Measurements from ENCODE around the gene ABHD15.

The ABHD15 gene

DNA sequence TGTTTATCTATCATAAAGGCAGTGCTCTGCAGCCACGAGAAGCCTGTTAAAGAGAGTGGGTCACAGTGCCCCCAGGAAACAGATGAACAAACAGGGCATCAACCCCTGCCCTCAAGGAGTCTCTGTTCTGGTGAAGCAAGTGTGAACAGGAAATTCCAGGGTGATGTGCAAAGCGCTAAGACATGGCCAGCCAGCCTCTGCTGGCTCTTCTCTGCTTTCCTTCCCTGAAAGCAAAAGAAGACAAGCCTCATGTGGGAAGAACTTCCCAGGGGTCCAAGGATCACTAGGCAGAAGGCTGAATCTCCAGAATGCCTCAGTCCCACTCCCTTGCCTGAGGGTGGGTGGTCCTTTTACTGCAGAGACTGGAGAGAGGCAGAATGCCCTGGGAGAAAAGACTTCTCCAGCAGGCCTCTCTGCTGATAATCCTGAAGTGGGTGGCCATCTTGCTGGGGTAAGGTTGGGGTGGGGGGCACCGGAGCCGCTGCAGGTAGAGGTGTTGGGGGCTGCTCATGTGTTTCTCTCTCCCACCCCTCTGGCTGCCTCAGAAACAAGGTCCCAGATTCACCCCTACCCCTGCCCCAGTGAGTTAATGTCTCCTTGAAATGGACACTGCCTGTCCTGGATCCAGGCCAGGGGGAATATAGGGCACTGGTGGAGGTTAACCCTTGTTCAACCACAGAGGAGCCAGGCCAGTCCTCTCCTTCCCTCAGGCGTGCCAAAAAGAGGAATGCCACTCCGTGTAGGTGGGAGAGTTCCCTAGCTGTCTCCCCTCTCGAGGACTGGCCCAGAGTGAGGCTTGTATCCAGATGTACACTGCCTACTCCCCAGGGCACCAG, 28.5 kb upstream of the ABHD15 start:
- no peak for DNase-seq (ENCODE audit: extremely low read depth in 1 of 2, low read depth in 1 of 2)

DNA sequence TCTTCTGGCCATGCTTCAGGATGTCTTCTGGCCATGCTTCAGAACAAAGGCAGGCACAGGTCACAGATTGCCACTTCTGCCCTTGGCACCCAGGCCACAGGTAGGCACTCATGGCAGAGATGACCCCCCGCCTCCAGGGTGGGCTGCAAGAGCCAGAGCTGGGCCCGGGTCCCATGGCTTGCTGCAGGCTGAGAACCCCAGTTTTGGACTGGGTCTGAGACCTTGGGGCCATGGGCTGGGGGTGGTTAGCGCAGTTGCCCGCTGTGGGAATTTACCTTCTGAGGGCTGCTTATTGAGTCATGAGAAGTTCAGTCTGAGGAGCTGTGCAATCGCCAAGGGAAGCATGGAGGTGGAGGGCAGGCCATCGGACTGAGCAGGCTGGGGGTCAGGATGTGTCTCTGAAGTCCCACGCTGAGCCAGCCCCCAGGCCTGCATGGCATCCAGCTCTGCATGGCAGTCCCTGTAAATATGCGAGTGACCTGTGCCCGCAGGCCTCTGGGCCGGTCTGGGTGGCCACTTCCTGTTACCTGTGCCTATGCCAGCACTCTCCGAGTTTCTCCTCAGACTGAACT, 27.8 kb upstream of the ABHD15 start:
- DNase-seq (ENCODE audit: extremely low read depth in 1 of 2, low read depth in 1 of 2): no peak

DNA sequence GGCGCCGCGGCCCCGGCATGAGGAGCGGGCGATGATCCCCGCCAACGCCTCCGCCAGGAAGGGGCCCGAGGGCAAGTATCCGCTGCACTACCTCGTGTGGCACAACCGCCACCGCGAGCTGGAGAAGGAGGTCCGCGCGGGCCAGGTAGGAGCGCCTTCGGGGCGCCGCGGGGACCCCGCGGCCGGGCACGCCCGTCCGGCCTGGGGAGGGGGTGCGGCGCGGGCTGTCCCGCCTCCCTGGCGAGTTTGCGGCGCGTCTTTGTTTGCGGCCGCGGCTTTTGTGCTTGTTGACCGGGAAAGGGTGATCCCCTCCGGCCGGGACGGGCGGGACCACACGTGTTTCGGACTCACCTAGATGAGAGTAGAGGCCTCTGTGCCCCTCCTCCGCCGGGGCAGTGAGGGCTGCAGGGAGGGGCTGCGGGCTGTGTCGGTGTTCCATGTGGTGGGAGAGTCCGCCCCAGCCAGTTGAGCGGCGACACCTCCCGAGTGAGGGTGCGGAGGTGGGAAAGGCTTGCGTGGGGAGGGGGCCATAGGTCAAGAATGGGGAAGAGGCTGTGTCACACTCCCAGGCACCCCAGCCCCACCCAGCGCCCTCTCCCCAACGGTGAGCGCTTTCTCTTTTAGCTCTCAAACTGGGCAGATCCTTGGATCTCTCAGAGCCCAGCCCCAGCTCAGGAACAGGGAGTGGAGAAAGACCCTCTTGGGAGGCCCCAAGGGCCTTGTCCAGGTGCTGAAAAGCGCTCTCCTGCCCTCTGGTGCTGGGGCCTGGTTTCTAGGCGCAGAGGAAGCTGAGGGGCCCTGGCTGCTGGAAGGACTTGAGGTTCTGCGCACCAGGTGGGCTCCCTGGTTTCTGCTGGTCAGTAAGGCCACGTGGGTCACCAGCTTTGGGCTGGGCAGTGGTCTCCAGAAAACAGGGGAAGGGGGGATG, 27.0 kb upstream of the ABHD15 start:
- no peak for DNase-seq (ENCODE audit: extremely low read depth in 1 of 2, low read depth in 1 of 2)

DNA sequence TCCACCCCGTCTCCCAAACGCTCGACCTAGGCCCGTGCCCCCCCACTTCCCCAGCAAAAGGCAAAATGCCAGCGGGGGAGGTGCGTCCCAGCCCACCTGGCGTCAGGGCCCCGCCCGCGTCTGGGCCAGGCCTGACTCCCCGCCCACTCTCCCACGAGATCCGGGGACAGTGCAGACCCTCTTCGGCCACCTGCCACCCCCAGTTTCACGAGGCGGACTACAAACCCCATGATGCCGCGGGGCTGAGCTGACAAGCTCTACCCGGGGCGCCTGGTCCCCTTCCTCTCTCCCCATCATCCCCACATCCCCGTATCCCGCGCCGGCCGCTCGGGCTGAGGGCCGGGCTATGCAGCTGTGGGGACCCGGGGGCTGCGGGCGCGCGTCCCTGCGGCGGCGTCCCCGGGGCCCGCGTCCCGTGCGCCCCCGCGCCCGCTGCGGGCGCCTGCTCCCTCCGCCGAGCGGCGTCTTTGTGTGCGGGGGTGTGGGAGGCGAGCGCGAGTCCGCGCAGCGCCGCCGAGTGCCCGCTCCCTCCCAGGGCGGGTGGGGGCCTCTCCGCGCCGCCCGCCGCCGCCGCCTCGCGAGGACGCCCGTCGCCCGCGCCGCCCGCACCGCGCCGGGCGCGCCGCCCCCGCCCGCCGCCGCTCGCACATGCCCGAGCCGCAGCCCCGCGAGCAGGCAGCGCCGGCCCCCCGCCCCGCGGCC, 26.2 kb upstream of the ABHD15 start, which contains the start of gene ANKRD13B:
TSS of gene ANKRD13B (plus strand) at position 283 of the 702 bp plus-strand sequence. CDS start 490 bp downstream, outside the sequence.
- DNase-seq (ENCODE audit: extremely low read depth in 1 of 2, low read depth in 1 of 2): no peak

DNA sequence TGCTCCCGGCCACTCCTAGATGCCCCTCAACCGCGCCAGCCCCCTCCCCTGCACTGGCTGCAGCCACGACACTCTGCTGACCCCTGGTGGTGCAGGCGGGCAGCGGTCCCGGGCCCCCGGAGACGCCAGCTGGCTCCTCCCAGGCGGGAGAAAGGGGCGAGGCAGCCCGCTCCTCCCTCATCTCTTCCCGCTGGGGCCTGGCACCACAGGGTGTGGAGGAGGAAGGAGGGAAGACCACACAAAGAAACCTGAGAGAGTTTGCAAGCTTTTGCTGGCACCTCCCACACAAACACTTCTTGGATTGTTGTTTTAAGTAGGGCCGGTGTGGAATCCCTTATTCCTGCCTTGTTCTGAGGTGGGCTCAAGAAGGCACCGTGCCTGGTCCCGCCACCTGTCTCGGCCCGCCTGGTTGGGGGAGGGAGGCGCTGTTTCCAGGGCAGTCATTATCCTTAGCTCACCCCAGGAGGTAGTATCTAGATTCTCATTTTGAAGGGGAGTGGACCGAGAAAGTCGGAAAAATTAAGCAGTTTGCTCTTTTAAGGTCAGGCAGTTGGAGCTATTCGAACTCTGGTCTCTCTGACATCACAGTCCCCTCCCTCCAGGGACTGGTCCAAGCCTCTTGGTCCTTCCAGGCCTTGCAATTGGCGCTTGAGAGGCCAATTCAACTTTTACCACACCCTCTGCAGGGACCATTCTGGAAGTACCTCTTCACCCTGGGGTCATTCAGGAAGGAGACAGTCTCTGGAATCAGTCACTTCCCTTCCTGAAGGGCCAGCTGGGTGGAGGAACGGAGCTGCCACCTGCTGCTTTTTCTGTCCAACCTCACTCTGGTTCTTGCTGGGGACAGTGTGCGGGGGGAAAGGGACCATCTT, 25.1 kb upstream of the ABHD15 start:
- peak in 1 of 2 donors; percentile 75 for DNase-seq (ENCODE audit: extremely low read depth in 1 of 2, low read depth in 1 of 2)

DNA sequence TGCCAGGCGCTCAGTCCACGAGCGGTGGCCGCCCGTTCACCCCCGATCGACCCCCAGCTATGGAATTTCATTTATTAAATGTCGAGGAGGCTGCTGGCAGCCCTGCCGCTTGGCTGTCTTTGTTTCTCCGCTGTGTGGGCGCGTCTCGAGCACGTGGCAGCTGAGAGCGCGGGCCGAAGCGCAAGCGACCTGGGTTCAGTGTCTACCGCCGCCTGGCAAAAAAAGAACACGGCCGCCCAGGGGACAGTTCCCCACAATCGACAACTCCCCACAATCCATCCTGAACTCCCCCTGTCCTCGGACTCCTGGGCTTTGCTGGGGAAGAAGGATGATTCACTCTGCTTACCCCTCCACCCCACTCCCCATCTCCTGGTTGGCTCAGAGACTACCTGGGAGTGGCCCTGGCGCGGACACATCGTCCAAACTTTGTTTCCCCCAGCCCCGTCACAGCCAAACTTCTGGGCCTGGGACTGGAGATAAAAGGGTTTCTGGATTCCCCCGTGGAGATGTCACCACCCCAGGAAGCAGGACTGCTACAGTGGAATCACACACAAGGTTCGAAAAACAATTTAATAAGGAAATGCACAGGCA, 24.4 kb upstream of the ABHD15 start:
- DNase-seq (ENCODE audit: extremely low read depth in 1 of 2, low read depth in 1 of 2): no peak

DNA sequence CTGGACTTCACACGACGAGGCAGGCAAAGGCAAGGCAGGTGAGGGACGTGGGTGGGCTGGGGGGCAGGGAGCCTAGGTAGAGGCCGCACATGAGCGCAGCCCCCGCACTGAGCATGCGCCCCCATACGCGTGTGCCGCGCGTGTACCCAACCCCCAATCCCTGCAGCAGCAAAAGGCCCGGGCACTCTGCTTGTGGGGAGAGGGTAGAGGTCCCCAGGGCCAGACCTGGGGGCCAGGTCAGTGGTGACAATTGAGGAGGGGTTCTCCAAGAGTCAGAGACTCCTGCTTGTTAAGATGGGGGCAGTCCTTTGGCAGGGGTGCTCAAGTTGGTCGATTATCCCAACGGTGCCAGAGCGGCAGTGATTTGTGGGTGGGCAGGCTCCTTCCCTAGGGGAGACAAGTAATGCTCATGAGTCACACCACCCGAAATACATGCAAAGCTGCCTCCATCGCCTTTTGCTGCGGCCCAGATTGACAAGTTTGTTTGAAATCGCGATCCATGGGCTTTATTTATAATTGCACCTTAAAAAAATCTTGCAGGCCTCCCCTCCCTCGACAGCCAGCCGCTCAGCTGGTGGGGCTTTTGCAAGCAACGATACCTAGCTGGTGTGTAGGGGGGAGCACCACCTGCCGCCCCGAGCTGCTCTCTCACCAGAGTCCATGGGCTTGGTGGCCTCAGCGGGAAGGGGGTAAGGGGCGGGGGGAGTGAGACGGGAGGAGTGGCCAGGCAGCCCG, 23.7 kb upstream of the ABHD15 start:
- no peak for DNase-seq (ENCODE audit: extremely low read depth in 1 of 2, low read depth in 1 of 2)

DNA sequence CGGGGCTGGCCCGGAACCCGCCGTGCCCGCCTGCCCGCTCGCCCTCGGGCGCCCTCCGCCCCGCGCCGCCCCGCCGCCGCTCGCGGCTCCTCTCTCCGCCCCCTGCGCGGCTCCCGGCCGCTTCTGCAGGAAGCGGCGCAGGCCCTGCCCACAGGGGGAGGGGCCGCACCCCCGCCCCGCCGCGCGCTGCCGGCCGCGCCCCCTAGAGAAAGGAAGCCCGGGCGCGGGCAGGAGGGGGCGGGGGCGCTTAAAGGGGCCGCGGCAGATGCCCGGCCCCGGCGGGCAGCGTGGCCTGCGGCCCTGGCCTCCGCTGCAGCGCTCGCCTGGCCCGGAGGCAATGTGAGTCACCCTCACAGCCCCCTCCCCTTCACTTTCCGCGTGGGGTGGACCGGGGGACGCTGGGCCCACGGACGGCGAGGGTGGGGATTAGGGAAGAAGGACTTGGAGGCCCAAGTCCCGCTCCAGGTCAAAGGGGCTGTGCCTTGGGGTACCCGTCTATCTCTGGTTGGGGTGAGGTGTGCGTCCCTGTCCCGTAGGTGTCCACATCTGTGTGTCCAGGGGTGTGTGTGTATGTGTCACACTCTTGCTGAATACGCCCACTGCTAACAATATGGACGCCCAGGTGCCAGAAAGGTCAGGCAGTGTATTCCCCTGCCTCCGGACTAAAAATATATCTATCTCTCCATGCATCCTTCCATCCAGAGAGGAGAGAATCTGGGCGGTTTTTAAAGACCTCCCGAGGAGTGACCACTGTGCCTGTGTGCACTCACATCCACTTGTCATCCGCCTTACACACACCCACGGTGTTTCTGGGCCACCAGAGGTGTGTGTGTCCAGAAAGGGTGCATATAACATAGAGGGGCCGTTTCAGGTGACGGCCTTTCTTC, 22.9 kb upstream of the ABHD15 start, which contains the start of gene GIT1:
TSS of gene GIT1 (minus strand) at position 125 of the 887 bp plus-strand sequence. CDS start 270 bp downstream, outside the sequence.
- DNase-seq (ENCODE audit: extremely low read depth in 1 of 2, low read depth in 1 of 2): peak in 1 of 2 donors; percentile 78

DNA sequence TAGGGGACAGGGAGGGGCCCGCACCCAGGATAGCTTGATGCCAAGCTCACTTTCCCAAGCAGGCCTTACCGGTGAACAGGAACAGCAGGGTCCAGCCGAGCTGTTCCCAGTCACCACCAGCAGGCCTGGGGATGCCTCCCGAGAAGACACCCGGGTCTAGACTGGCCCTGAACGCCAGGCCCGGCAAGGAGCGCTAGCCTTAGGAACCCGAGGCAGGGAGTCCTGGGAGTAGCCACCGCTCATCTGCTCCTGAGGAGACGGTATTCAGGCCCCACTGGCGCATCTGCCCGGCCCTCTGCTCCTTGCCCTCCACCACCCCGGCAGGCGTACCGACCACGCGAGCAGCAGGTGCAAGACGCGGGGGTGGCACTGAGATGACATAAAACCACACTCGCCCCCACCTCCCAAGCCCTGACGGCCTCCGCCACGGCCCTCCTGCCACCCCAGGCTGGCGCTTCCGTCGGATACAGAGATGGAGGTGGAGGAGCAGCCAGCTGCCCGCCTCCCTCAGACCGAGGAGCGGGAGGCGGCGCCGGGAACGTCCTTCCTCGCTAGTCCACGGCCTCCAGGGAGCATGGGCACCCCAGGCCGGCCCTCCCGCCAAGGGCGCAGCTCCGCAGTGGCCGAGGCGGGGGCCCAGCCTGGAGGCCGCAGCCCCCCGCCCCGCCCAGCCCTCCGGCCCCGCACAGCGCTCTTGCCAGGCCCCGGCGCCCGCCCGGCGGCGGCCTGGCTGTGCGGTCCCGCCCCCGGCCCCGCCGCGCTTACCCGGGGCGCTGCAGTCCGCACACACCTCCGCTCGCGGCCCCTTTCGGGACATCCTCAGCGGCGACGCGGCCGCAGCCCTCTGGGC, 21.9 kb upstream of the ABHD15 start:
- DNase-seq (ENCODE audit: extremely low read depth in 1 of 2, low read depth in 1 of 2): no peak

DNA sequence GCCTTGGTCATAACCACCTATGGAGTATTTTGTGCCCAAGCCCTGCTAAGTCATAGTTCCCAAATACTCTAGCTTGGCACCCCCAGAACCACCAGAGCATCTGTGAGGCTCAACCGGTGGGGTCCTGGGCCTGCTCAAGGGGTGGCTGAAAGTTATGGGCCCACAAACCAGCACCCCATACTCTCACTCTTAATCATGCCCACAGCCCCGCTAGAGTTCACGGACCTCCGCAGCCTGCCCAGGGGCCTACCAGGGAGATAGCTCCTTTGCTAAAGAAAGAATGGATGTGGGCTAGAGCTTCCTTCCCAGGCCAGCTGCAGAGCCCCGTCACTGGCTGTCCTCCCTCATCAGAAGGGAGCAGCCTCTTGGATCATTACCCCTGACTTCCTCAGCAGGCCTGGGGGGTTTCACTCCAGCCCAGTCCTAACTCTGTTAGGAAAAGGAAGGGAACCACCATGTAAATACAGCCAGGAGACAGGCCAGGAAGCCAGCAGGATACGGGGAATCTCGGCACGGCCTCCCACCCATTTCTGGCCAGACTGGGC, 21.3 kb upstream of the ABHD15 start:
- no peak for DNase-seq (ENCODE audit: extremely low read depth in 1 of 2, low read depth in 1 of 2)

DNA sequence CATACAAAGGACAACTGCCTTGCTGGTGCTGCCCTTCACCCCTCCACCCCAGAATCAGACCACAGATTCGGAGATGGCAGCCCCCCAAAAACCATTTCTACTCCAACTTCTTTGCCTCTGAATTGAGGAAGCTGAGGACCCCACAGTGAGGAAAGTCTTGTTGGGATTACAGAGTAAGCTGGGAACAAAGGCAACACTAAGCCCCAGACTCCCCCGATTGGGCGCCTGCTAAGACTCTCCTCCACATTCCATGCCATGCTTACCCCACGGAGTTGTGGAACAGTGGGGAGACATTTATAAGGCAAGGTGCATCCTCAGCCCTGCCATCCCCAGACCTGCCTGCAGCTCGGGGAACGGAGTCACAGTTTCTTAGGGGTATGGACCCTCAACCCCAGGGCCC, 20.8 kb upstream of the ABHD15 start:
- no peak for DNase-seq (ENCODE audit: extremely low read depth in 1 of 2, low read depth in 1 of 2)

DNA sequence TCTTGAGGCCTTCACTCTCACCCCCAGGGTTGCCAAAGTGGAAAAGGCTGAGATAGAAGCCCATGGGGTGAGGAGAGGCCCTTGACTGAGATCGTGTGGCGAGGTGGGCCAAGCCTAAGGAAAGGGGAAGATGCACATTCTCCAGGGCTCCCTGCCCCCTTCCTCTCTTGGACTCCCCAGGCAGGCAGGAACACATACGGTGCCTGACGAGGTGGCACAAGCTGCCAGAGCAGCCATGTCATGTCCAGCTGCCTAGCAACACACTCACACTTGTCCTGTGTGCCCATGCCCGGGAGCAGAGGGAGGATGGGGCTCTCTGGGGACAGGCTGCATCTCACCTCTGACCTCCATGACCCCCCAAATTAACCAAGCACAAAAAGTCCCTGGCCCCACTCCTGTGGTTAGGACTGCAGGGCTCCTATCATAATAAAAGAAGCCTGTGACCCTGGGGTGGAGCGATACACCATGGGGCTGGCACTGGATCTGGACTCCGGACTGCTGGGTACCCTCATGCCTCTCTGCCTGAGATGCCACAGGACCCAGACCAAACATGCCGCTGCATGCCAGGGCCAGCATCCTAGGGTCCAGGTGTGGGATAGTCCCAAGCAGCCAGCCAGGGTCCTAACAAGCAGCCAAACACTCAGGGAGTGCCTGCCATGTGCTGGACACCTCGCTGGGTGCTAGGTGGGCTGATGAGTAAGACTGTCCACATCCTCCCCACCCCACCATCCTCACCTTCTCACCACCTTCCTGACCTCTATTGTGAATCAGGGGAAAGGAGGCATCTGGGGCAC, 20.0 kb upstream of the ABHD15 start:
- no peak for DNase-seq (ENCODE audit: extremely low read depth in 1 of 2, low read depth in 1 of 2)

DNA sequence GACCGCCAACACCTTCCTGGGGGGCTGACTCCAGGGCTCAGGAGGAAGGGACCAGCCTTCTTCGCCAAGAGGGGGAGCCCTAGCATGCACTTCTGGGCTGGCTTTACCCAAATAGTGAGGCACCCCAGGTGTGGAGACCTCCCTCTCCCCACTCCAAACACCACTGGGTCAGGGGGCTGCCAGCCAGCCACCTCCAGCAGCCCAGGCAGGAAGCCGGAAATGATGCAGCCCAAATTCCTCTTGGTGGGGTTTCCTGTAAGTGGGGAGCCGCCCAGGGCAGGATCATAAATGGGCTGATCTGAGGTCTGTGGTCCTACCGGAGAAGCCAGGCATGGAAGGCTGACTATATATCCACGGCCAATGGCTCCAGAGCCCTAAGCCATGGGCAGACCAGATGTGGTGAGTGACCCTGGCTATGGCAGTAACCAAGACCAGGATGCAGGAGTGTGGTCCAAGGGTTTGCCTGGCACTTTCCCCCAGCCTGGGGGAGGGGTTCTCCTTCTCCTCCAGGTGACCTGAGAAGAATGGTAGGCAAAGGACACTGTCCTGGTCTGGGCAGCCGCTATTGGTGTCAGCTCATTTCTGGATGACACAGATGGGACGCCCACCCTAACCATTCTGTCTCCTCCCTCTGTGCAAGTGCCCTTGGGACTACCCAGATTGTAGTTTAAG, 18.4 kb upstream of the ABHD15 start:
- no peak for DNase-seq (ENCODE audit: extremely low read depth in 1 of 2, low read depth in 1 of 2)

DNA sequence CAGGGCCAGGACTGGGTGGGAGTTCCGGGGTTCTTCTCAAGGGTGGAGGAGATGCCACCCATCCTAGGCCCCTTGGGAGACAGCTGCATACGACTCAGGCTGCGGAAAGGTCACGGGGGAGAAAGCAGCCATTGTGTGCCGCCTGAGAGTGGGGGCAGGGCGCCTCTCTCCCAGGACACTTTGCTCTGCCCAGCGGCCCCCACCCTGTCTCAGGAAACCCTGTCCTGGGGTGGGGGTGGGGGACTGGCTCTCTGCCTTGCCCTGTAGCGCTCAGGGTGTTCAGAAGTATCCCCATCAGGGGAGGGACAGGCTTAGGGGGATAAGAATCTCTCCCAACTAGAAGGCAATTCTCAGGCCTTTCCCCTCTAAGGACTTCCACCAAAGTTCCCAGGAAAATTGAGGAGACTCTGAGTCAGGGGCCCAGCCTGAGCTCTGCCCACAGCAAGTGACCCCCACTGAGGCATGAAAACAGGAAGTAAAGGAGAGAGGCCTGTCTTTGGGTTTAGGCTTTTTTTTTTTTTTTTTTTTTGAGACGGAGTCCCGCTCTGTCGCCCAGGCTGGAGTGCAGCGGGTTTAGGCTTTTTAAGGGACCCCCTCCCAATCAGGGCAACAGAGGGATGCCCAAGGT, 17.7 kb upstream of the ABHD15 start:
- DNase-seq (ENCODE audit: extremely low read depth in 1 of 2, low read depth in 1 of 2): no peak
